Neuronal stem cell (in vitro differentiated cells): Measurements from ENCODE around the gene PRR20G.

Source experiments
- DNase-seq: peaks from one replicate; pipeline ENCODE4 v3.0.0-alpha.2; 2013; ENCODE audit warnings: low spot score
- H2AFZ ChIP-seq: one replicate; pipeline ENCODE4 v1.6.1; 2013; ENCODE audit warnings: mild to moderate bottlenecking, low read length, inconsistent platforms
- H2AK5ac ChIP-seq: 2 replicates; pipeline ENCODE4 v1.6.1; 2013; ENCODE audit warnings: low read depth, mild to moderate bottlenecking, inconsistent platforms, low read length, moderate library complexity, mixed read lengths
- H2BK120ac ChIP-seq: 2 replicates; pipeline ENCODE4 v1.6.1; 2013; ENCODE audit warnings: low read depth, mild to moderate bottlenecking, inconsistent platforms, low read length, moderate library complexity, mixed read lengths
- H2BK12ac ChIP-seq: one replicate; pipeline ENCODE4 v1.6.1; 2013; ENCODE audit warnings: low read length, inconsistent platforms
- H2BK15ac ChIP-seq: 2 replicates; pipeline ENCODE4 v1.6.1; 2013; ENCODE audit warnings: mild to moderate bottlenecking, low read length, inconsistent platforms, mixed read lengths
- H2BK5ac ChIP-seq: one replicate; pipeline ENCODE4 v1.6.1; 2013; ENCODE audit warnings: inconsistent platforms, mild to moderate bottlenecking, low read length, moderate library complexity
- H3K14ac ChIP-seq: one replicate; pipeline ENCODE4 v1.6.1; 2013; ENCODE audit warnings: low read length, inconsistent platforms
- H3K18ac ChIP-seq: 2 replicates; pipeline ENCODE4 v1.6.1; 2013; ENCODE audit warnings: low read length, inconsistent platforms
- H3K23ac ChIP-seq: 2 replicates; pipeline ENCODE4 v1.6.1; 2013; ENCODE audit warnings: low read depth, mild to moderate bottlenecking, mixed read lengths, low read length, inconsistent platforms; ENCODE audit not compliant: poor library complexity
- H3K27ac ChIP-seq: replicated peaks from 3 replicates; pipeline ENCODE4 v1.5.1; 2013; ENCODE audit warnings: low read length, inconsistent platforms
- H3K27me3 ChIP-seq, 3 experiments: 2 replicates each; pipeline ENCODE4 v1.6.1; 2013; ENCODE audit warnings: low read length in 3 of 3, mild to moderate bottlenecking in 2 of 3, inconsistent platforms in 1 of 3, low read depth in 1 of 3, mixed read lengths in 1 of 3, moderate library complexity in 1 of 3; ENCODE audit not compliant: control insufficient read depth in 3 of 3, insufficient read depth in 3 of 3
- H3K36me3 ChIP-seq, 2 donors: replicated peaks in 1 of 2; 2 replicates each; pipeline ENCODE4 v1.6.1; 2013; ENCODE audit warnings: low read length in 2 of 2; ENCODE audit not compliant: control insufficient read depth in 2 of 2, insufficient read depth in 2 of 2
- H3K4ac ChIP-seq: 2 replicates; pipeline ENCODE4 v1.6.1; 2013; ENCODE audit warnings: inconsistent platforms, mild to moderate bottlenecking, low read length, moderate library complexity
- H3K4me1 ChIP-seq, 2 donors: 1 replicate in 1 of 2; 2 replicates in 1 of 2; pipeline ENCODE4 v1.6.1; 2013; ENCODE audit warnings: low read length in 2 of 2, low read depth in 1 of 2; ENCODE audit not compliant: control insufficient read depth in 2 of 2, insufficient read depth in 1 of 2
- H3K4me2 ChIP-seq: one replicate; pipeline ENCODE4 v1.6.1; 2013; ENCODE audit warnings: mild to moderate bottlenecking, low read length, inconsistent platforms; ENCODE audit not compliant: insufficient read depth, poor library complexity, severe bottlenecking
- H3K4me3 ChIP-seq, 2 donors: 2 replicates each; pipeline ENCODE4 v1.5.1; 2013; ENCODE audit warnings: low read length in 2 of 2, mild to moderate bottlenecking in 2 of 2, inconsistent platforms in 1 of 2, moderate library complexity in 1 of 2
- H3K79me1 ChIP-seq: one replicate; pipeline ENCODE4 v1.6.1; 2013; ENCODE audit warnings: low read depth, mild to moderate bottlenecking, inconsistent platforms, low read length, moderate library complexity
- H3K9ac ChIP-seq: one replicate; pipeline ENCODE4 v1.6.1; 2013; ENCODE audit warnings: mild to moderate bottlenecking, low read depth, low read length, inconsistent platforms; ENCODE audit not compliant: poor library complexity
- H3K9me3 ChIP-seq, 2 donors: replicated peaks in 1 of 2; 2 replicates each; pipeline versions ENCODE3 to v1.6.1; 2013; ENCODE audit warnings: low read length in 2 of 2, mild to moderate bottlenecking in 2 of 2, inconsistent platforms in 1 of 2, low read depth in 1 of 2, mixed read lengths in 1 of 2, moderate library complexity in 1 of 2; ENCODE audit not compliant: control insufficient read depth in 2 of 2, insufficient read depth in 1 of 2
- H4K8ac ChIP-seq: one replicate; pipeline ENCODE4 v1.6.1; 2013; ENCODE audit warnings: low read depth, mild to moderate bottlenecking, inconsistent platforms, low read length, moderate library complexity
- H4K91ac ChIP-seq: one replicate; pipeline ENCODE4 v1.6.1; 2013; ENCODE audit warnings: low read length, low read depth, mild to moderate bottlenecking, inconsistent platforms; ENCODE audit not compliant: poor library complexity
- WGBS, 2 donors: extraction: QIAGEN DNeasy Blood & Tissue Kit; methylation state at CpG; one replicate each; pipeline ENCODE4 v1.1.7; 2013; ENCODE audit warnings: missing lambda C conversion rate in 2 of 2, mixed read lengths in 1 of 2; ENCODE audit not compliant: insufficient read length in 2 of 2, insufficient replicate concordance in 1 of 2; ENCODE audit errors: extremely low coverage in 2 of 2; 5-methylcytosine and 5-hydroxymethylcytosine counted together

The PRR20G gene

GRCh38 chr3:127256138-127256537 is 31.7 kb downstream of the PRR20G start:
- Histone ChIP-seq H2BK15ac (no peak overlapping the region), H3K36me3 (no peaks in the 10 kb centered on the region), H3K4me1 (peaks cover 3% of the 10 kb centered on the region in 2 donors), H2BK5ac (no peak overlapping the region), H2BK12ac (no peak overlapping the region), H4K91ac (no peak overlapping the region), H3K79me1 (no peaks in the 10 kb centered on the region), H3K9ac (no peak overlapping the region), H3K14ac (no peak overlapping the region), H4K8ac (no peak overlapping the region), H2AFZ (no peak overlapping the region), H3K4me3 (no peak overlapping the region), H3K4me2 (no peak overlapping the region), H3K23ac (no peak overlapping the region), H2AK5ac (no peak overlapping the region), H3K9me3 (no peaks in the 10 kb centered on the region), H3K27ac (no peak overlapping the region), H3K18ac (no peak overlapping the region), H2BK120ac (no peak overlapping the region), H3K27me3 (peaks cover 0 to 7% (median 0%) of the 10 kb centered on the region in 3 experiments), H3K4ac (no peak overlapping the region)
- DNase-seq = no peak
- WGBS, 2 donors = no CpG with 5 or more reads among the region's 5 CpGs

GRCh38 chr3:127255516-127255915 is 32.3 kb downstream of the PRR20G start:
- no peak for DNase-seq
- H3K9ac ChIP-seq = no peak overlapping the region
- no CpG with 5 or more reads among the region's 4 CpGs for WGBS, 2 donors

GRCh38 chr3:127254730-127255129 is 33.1 kb downstream of the PRR20G start:
- no peak overlapping the region for H3K4me3 ChIP-seq
- H3K9ac ChIP-seq = no peak overlapping the region
- peaks cover 0 to 4% (median 0%) of the 10 kb centered on the region in 3 experiments for H3K27me3 ChIP-seq
- no peak overlapping the region for H4K8ac ChIP-seq
- H2BK15ac ChIP-seq = no peak overlapping the region
- no peak overlapping the region for H2BK5ac ChIP-seq
- DNase-seq = no peak
- H3K18ac ChIP-seq = peak overlapping the region; percentile 44
- H3K4me2 ChIP-seq = no peak overlapping the region
- no CpG with 5 or more reads among the region's 9 CpGs for WGBS, 2 donors
- H3K79me1 ChIP-seq = no peaks in the 10 kb centered on the region
- no peak overlapping the region for H2BK120ac ChIP-seq
- H3K23ac ChIP-seq = no peak overlapping the region
- H2BK12ac ChIP-seq = no peak overlapping the region
- no peak overlapping the region for H2AFZ ChIP-seq
- no peaks in the 10 kb centered on the region for H3K36me3 ChIP-seq
- no peak overlapping the region for H4K91ac ChIP-seq
- H3K9me3 ChIP-seq = peaks cover 0 to 6% of the 10 kb centered on the region in 2 donors
- H3K4ac ChIP-seq = no peak overlapping the region
- peaks cover 3% of the 10 kb centered on the region in 2 donors for H3K4me1 ChIP-seq
- H3K14ac ChIP-seq = no peak overlapping the region
- no peak overlapping the region for H2AK5ac ChIP-seq
- H3K27ac ChIP-seq = no peak overlapping the region

More at GRCh38 chr3:127255516-127255915, 32.3 kb downstream of the PRR20G start:
- Histone ChIP-seq H3K4ac (no peak overlapping the region), H3K27me3 (peaks cover 0 to 4% (median 0%) of the 10 kb centered on the region in 3 experiments), H2BK12ac (no peak overlapping the region), H4K8ac (no peak overlapping the region), H2AFZ (no peak overlapping the region), H3K23ac (no peak overlapping the region), H3K9me3 (peaks cover 0 to 4% of the 10 kb centered on the region in 2 donors), H3K18ac (peak overlapping the region; percentile 5), H3K27ac (no peak overlapping the region), H3K36me3 (no peaks in the 10 kb centered on the region), H2AK5ac (peak overlapping the region; percentile 14), H3K4me1 (peaks cover 3% of the 10 kb centered on the region in 2 donors), H2BK5ac (no peak overlapping the region), H2BK15ac (no peak overlapping the region), H4K91ac (no peak overlapping the region), H3K14ac (no peak overlapping the region), H2BK120ac (no peak overlapping the region), H3K79me1 (no peaks in the 10 kb centered on the region), H3K4me3 (no peak overlapping the region), H3K4me2 (no peak overlapping the region)

- no CpG with 5 or more reads among the region's 10 CpGs for WGBS, 2 donors
- H3K18ac ChIP-seq = no peak overlapping the region
- no peak overlapping the region for H3K27ac ChIP-seq
- no peak overlapping the region for H3K9ac ChIP-seq
- H3K4me1 ChIP-seq = peaks cover 3% of the 10 kb centered on the region in 2 donors
- no peaks in the 10 kb centered on the region for H3K79me1 ChIP-seq
- H3K4me3 ChIP-seq = no peak overlapping the region
- H2BK5ac ChIP-seq = no peak overlapping the region
- H4K91ac ChIP-seq = no peak overlapping the region
- no peak overlapping the region for H2BK12ac ChIP-seq
- H3K27me3 ChIP-seq = peaks cover 0 to under 1% (median 0%) of the 10 kb centered on the region in 3 experiments
- no peak overlapping the region for H2BK120ac ChIP-seq
- no peak overlapping the region for H3K4me2 ChIP-seq
- peaks cover 0 to 6% of the 10 kb centered on the region in 2 donors for H3K9me3 ChIP-seq
- DNase-seq = no peak
- H3K23ac ChIP-seq = no peak overlapping the region
- H2BK15ac ChIP-seq = peak overlapping the region; percentile 46
- H3K14ac ChIP-seq = no peak overlapping the region
- H3K4ac ChIP-seq = no peak overlapping the region
- no peak overlapping the region for H4K8ac ChIP-seq
- H2AFZ ChIP-seq = peak overlapping the region; percentile 50
- no peaks in the 10 kb centered on the region for H3K36me3 ChIP-seq
- peak overlapping the region; percentile 78 for H2AK5ac ChIP-seq
These were observed 33.7 kb downstream of the PRR20G start for GRCh38 chr3:127254033-127254644.
